ENCODE measurements around the gene AKAP13.

AKAP13 gene

DNA sequence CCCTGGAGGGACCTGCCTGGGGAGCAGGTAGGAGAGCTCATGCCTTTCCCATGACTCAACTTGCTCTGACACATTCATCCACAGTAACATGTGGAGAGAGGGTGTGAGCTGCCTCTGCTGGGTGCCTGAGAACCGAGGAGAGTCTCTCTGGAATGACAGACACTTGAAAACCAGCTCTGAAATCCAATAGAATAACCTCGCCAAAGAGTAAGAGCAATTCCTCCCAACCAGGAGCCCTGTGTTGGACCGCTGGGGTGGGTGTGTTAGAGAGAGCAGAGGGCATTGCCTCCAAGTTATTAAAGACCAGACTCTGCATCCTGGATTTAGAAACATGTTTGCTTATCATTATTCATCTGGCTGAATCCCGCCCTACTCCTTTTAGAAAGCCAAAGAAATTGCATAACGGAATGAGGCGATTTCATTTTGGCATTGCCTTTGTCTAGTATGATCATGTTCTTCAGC lies 35.7 kb upstream of the AKAP13 start:
- TF ChIP-seq EP300 (IDR thresholded peaks at IDR 0.05; ENCODE audit: borderline replicate concordance) (peak; percentile 35; the same call in 1 of the 2 replicates), TEAD4 (IDR thresholded peaks at IDR 0.05) (peak; percentile 25; the same call in 1 of the 2 replicates)

- peak; percentile 49; the same call in 1 of the 2 replicates for TF ChIP-seq CEBPB (IDR thresholded peaks at IDR 0.05)
Observed at GRCh38 chr15:85346462-85347084, 33.8 kb upstream of the AKAP13 start.

- TF ChIP-seq USF1 (IDR thresholded peaks at IDR 0.05): peak; percentile 55
Observed at GRCh38 chr15:85347264-85348047, 32.9 kb upstream of the AKAP13 start.

DNA sequence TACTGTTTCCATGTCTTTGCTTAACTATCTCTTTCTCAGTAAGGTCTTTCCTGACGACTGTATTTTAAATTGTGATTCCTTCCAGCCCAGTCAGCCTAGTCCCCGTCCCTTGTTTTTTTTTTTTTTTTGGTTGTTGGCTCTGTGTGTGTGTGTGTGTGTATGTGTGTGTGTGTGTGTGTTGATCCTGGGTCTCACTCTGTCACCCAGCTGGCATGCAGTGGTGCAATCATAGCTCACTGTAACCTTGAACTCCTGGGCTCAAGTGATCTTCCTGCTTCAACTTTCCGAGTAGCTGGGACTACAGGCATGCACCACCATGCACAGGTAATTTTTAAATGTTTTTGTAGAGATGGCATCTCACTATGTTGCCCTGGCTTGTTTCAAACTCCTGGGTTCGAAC lies 31.3 kb upstream of the AKAP13 start:
- TF ChIP-seq CEBPB (IDR thresholded peaks at IDR 0.05) (peak; percentile 67), TEAD4 (IDR thresholded peaks at IDR 0.05) (peak; percentile 31; the same call in 1 of the 2 replicates)

- TF ChIP-seq RAD21 (IDR thresholded peaks at IDR 0.05; ENCODE audit: low read depth) (no peak), YY1 (IDR thresholded peaks at IDR 0.05; ENCODE audit: low read depth) (no peak)
Observed at GRCh38 chr15:85350395-85350794, 30.0 kb upstream of the AKAP13 start.

DNA sequence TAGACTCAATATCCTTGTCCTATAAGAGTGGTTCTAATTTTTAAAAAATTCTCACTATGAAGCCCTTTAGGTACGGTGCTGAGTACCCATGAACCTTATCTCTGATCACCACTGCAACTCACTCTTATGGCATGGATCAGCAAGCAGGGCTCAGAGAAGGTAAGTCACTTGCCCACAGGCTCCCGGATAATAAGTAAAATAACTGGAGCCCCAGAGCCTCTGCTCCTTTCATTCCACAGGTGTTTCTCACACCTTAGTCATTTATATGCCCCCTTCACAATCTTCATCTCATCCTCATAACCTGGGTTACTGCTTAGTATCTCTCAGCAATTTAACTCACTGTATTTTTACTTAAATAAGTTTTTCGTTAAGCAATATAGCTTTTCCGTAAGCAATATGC lies 28.4 kb upstream of the AKAP13 start:
- TF ChIP-seq, protein P1, sequence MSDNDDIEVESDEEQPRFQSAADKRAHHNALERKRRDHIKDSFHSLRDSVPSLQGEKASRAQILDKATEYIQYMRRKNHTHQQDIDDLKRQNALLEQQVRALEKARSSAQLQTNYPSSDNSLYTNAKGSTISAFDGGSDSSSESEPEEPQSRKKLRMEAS (IDR thresholded peaks at IDR 0.05): no peak
- no peak for TF ChIP-seq FOXM1 (IDR thresholded peaks at IDR 0.05; ENCODE audit: borderline replicate concordance, low read depth)

GRCh38 chr15:85353516-85353915 lies 26.9 kb upstream of the AKAP13 start:
- no peak for TF ChIP-seq RAD21 (IDR thresholded peaks at IDR 0.05; ENCODE audit: low read depth)
- no peak for TF ChIP-seq REST (IDR thresholded peaks at IDR 0.05; ENCODE audit: low read depth)
- no peak for TF ChIP-seq TAF1 (IDR thresholded peaks at IDR 0.05; ENCODE audit: low read depth)
- no peak for TF ChIP-seq ZBTB7A (IDR thresholded peaks at IDR 0.05; ENCODE audit: low read depth)
- TF ChIP-seq CEBPB (IDR thresholded peaks at IDR 0.05): no peak
- no peak for TF ChIP-seq FOXM1 (IDR thresholded peaks at IDR 0.05; ENCODE audit: borderline replicate concordance, low read depth)
- TF ChIP-seq TEAD4 (IDR thresholded peaks at IDR 0.05): no peak
- no peak for TF ChIP-seq EP300 (IDR thresholded peaks at IDR 0.05; ENCODE audit: borderline replicate concordance)
- TF ChIP-seq CREB1 (IDR thresholded peaks at IDR 0.05; ENCODE audit: low read depth): no peak
- TF ChIP-seq, protein P1 (IDR thresholded peaks at IDR 0.05): no peak
- no peak for TF ChIP-seq YY1 (IDR thresholded peaks at IDR 0.05; ENCODE audit: low read depth)

- TF ChIP-seq YY1 (IDR thresholded peaks at IDR 0.05; ENCODE audit: low read depth): 0 out of 2 replicates have a peak, but pooled peaks have one; percentile 22
- no peak for TF ChIP-seq CREB1 (IDR thresholded peaks at IDR 0.05; ENCODE audit: low read depth)
- no peak for TF ChIP-seq EGR1 (IDR thresholded peaks at IDR 0.05)
- peak; percentile 84 for TF ChIP-seq NFIC (IDR thresholded peaks at IDR 0.05)
- TF ChIP-seq REST (IDR thresholded peaks at IDR 0.05; ENCODE audit: low read depth): no peak
- TF ChIP-seq, protein P1 (IDR thresholded peaks at IDR 0.05): 0 out of 2 replicates have a peak, but pooled peaks have one; percentile 15
- peak; percentile 94 for TF ChIP-seq TEAD4 (IDR thresholded peaks at IDR 0.05)
- no peak for TF ChIP-seq ZBTB7A (IDR thresholded peaks at IDR 0.05; ENCODE audit: low read depth)
- peak; percentile 69; the same call in 1 of the 2 replicates for TF ChIP-seq FOXM1 (IDR thresholded peaks at IDR 0.05; ENCODE audit: borderline replicate concordance, low read depth)
- TF ChIP-seq RAD21 (IDR thresholded peaks at IDR 0.05; ENCODE audit: low read depth): no peak
- peak; percentile 93 for TF ChIP-seq EP300 (IDR thresholded peaks at IDR 0.05; ENCODE audit: borderline replicate concordance)
- no peak for TF ChIP-seq TAF1 (IDR thresholded peaks at IDR 0.05; ENCODE audit: low read depth)
- no peak for TF ChIP-seq USF1 (IDR thresholded peaks at IDR 0.05)
- TF ChIP-seq CEBPB (IDR thresholded peaks at IDR 0.05): 0 out of 2 replicates have a peak, but pooled peaks have one; percentile 17
- TF ChIP-seq TCF12 (IDR thresholded peaks at IDR 0.05; ENCODE audit: low read depth): peak; percentile 82
Observed at GRCh38 chr15:85354461-85354860, 25.9 kb upstream of the AKAP13 start.
